CD4-positive, alpha-beta T cell (primary cell): ENCODE results near the gene PLD2. TPM values are rescaled to one million over a fixed set of nuclear protein-coding genes. Genes with fewer than 3 reads are reported as not detected.
"Not testable (repeated sequence)": the region's sequence is repeated elsewhere in the genome, so short reads cannot be mapped to it uniquely, and the experiment has no call there.

Experiments
- ATAC-seq: fragments of 200-7000 bp; cut with Tn5 transposase; one replicate; pipeline ENCODE4 v1.10.0; 2022; ENCODE audit warnings: mild to moderate bottlenecking; ENCODE audit not compliant: poor library complexity
- CTCF ChIA-PET: fragments of 350-600 bp; sonication (Branson Sonifier 250); formaldehyde crosslinking; loops from one replicate; lab custom pipeline; 2021; ENCODE audit warnings: antibody characterized with exemption, inconsistent platforms; lab: Charles Lee
- POLR2A ChIA-PET: fragments of 350-600 bp; sonication (Branson Sonifier 250); formaldehyde crosslinking; loops from one replicate; lab custom pipeline; 2021; ENCODE audit warnings: antibody characterized with exemption, inconsistent platforms; lab: Charles Lee
- DNase-seq, 14 experiments: peaks; one replicate each; pipeline ENCODE4 v3.0.0-alpha.2; 2013 to 2020; ENCODE audit warnings: mixed read lengths in 2 of 14
- H3K27ac ChIP-seq, 2 donors: one replicate each; pipeline versions ENCODE4 v1.5.1 to v1.7.0; 2013; ENCODE audit warnings: low read length in 2 of 2, low read depth in 1 of 2, mild to moderate bottlenecking in 1 of 2
- H3K27me3 ChIP-seq, 2 experiments: 1 replicate in 1 of 2; 2 replicates in 1 of 2; pipeline versions ENCODE4 v1.6.1 to v1.7.0; 2013; ENCODE audit warnings: low read length in 2 of 2, control low read depth in 1 of 2, mild to moderate bottlenecking in 1 of 2, moderate library complexity in 1 of 2; ENCODE audit not compliant: insufficient read depth in 2 of 2, control insufficient read depth in 1 of 2
- H3K36me3 ChIP-seq: one replicate; pipeline ENCODE4 v1.6.1; 2013; ENCODE audit warnings: low read length, control low read depth; ENCODE audit not compliant: insufficient read depth
- H3K4me1 ChIP-seq: one replicate; pipeline ENCODE4 v1.6.1; 2013; ENCODE audit warnings: low read length, control low read depth; ENCODE audit not compliant: insufficient read depth
- H3K4me3 ChIP-seq: one replicate; pipeline ENCODE4 v1.5.1; 2013; ENCODE audit warnings: mild to moderate bottlenecking, low read length, moderate library complexity
- H3K9me3 ChIP-seq, 2 experiments: 1 replicate in 1 of 2; 2 replicates in 1 of 2; pipeline versions ENCODE4 v1.6.1 to v1.7.0; 2013; ENCODE audit warnings: low read length in 2 of 2, mild to moderate bottlenecking in 2 of 2, control low read depth in 1 of 2, moderate library complexity in 1 of 2; ENCODE audit not compliant: control insufficient read depth in 1 of 2, insufficient read depth in 1 of 2
- H3K27ac Mint-ChIP-seq: one replicate; pipeline ENCODE4 v1.8.0; 2020; ENCODE audit warnings: mixed read lengths
- H3K27me3 Mint-ChIP-seq: one replicate; pipeline ENCODE4 v1.8.0; 2021; ENCODE audit warnings: mixed read lengths
- H3K36me3 Mint-ChIP-seq: one replicate; pipeline ENCODE4 v1.8.0; 2021; ENCODE audit warnings: low read depth, mixed read lengths
- H3K4me1 Mint-ChIP-seq: one replicate; pipeline ENCODE4 v1.8.0; 2021; ENCODE audit warnings: low read depth, mixed read lengths
- H3K4me3 Mint-ChIP-seq: one replicate; pipeline ENCODE4 v1.8.0; 2020; ENCODE audit warnings: mild to moderate bottlenecking, mixed read lengths
- H3K9me3 Mint-ChIP-seq: one replicate; pipeline ENCODE4 v1.8.0; 2020; ENCODE audit warnings: mixed read lengths
- CTCF ChIP-seq: fragments of 200-600 bp; IDR thresholded peaks from one replicate; pipeline ENCODE4 v1.8.0; 2022; ENCODE audit warnings: antibody characterized with exemption, mild to moderate bottlenecking
- intact Hi-C, 2 experiments: fragments of 100-400 bp; cut with DNase I in 1 of 2; cut with micrococcal nuclease in 1 of 2; formaldehyde crosslinking; loops; one replicate each; pipeline versions ENCODE4 v1.15.1 to v1.9.0; 2023 to 2025; cut with DNase I, micrococcal nuclease
- total RNA-seq, 174 experiments: library from RNA in 2 of 174; stranded (reverse) in 2 of 174; gene quantifications; one replicate each; pipeline ENCODE4 v1.2.3 and lab custom pipeline; 2021 to 2026

The PLD2 gene
- total RNA-seq, 2 experiments from 2014 or later = 10.2 to 10.7 TPM

- CTCF ChIA-PET = no interaction called here
- ATAC-seq = no peak
- H3K36me3 ChIP-seq = peaks cover 19% of the 10 kb centered on the region
- Mint-ChIP-seq H3K4me3 (no peak overlapping the region), H3K9me3 (peaks cover 4% of the 10 kb centered on the region), H3K27ac (peak overlapping the region; percentile 46), H3K27me3 (no peaks in the 10 kb centered on the region), H3K4me1 (peaks cover 54% of the 10 kb centered on the region), H3K36me3 (peaks cover 46% of the 10 kb centered on the region)
- no peak overlapping the region for H3K27ac ChIP-seq
- intact Hi-C loops = no loop called here
- no peaks in the 10 kb centered on the region for H3K27me3 ChIP-seq
- TF ChIP-seq CTCF = no peak
- H3K4me1 ChIP-seq = peaks cover 25% of the 10 kb centered on the region
- no peak for DNase-seq
- H3K9me3 ChIP-seq = peaks cover 0 to 5% of the 10 kb centered on the region in 2 experiments
- no peak overlapping the region for H3K4me3 ChIP-seq
- POLR2A ChIA-PET = no interaction called here
These were observed 47.2 kb downstream of the PLD2 start for GRCh38 chr17:4854111-4854681.

- POLR2A ChIA-PET = no interaction called here
- peaks cover 19% of the 10 kb centered on the region for H3K4me1 ChIP-seq
- H3K4me3 ChIP-seq = no peak overlapping the region
- H3K27me3 Mint-ChIP-seq = no peaks in the 10 kb centered on the region
- H3K9me3 Mint-ChIP-seq = peaks cover 4% of the 10 kb centered on the region
- TF ChIP-seq CTCF = no peak
- DNase-seq (no peak), ATAC-seq (no peak)
- H3K27me3 ChIP-seq = no peaks in the 10 kb centered on the region
- no peak overlapping the region for H3K27ac Mint-ChIP-seq
- H3K27ac ChIP-seq = no peak overlapping the region
- CTCF ChIA-PET = no interaction called here
- intact Hi-C loops = no loop called here
- H3K9me3 ChIP-seq = peaks cover 0 to 5% of the 10 kb centered on the region in 2 experiments
- peaks cover 38% of the 10 kb centered on the region for H3K36me3 ChIP-seq
- no peak overlapping the region for H3K4me3 Mint-ChIP-seq
- H3K4me1 Mint-ChIP-seq = peaks cover 41% of the 10 kb centered on the region
- H3K36me3 Mint-ChIP-seq = peaks cover 49% of the 10 kb centered on the region
These were observed 49.5 kb downstream of the PLD2 start for GRCh38 chr17:4856271-4856936.

GRCh38 chr17:4856937-4857314, 50.0 kb downstream of the PLD2 start:
- H3K27ac Mint-ChIP-seq = no peak overlapping the region
- ChIA-PET CTCF (no interaction called here), POLR2A (no interaction called here)
- peaks cover 51% of the 10 kb centered on the region for H3K36me3 Mint-ChIP-seq
- Histone ChIP-seq H3K4me1 (peaks cover 19% of the 10 kb centered on the region), H3K9me3 (peaks cover 0 to 5% of the 10 kb centered on the region in 2 experiments), H3K36me3 (peaks cover 35% of the 10 kb centered on the region), H3K27me3 (no peaks in the 10 kb centered on the region), H3K4me3 (no peak overlapping the region), H3K27ac (no peak overlapping the region)
- DNase-seq (no peak), ATAC-seq (no peak)
- no peaks in the 10 kb centered on the region for H3K27me3 Mint-ChIP-seq
- H3K4me3 Mint-ChIP-seq = no peak overlapping the region
- TF ChIP-seq CTCF = no peak
- H3K9me3 Mint-ChIP-seq = peaks cover 4% of the 10 kb centered on the region
- H3K4me1 Mint-ChIP-seq = peaks cover 40% of the 10 kb centered on the region
- intact Hi-C loops = no loop called here

GRCh38 chr17:4857347-4857746, 50.4 kb downstream of the PLD2 start:
- H3K27me3 Mint-ChIP-seq, H3K27ac Mint-ChIP-seq, intact Hi-C loops, H3K9me3 ChIP-seq, H3K4me3 ChIP-seq, H3K4me3 Mint-ChIP-seq, H3K27me3 ChIP-seq, DNase-seq, CTCF ChIA-PET, H3K9me3 Mint-ChIP-seq, ATAC-seq, H3K27ac ChIP-seq: not testable (repeated sequence)
- H3K4me1 Mint-ChIP-seq = peaks cover 38% of the 10 kb centered on the region
- POLR2A ChIA-PET = interaction anchor here (1.2 kb wide), 1 partner anchor 67 kb away, joined by 3 read pairs; no protein-coding TSS in a partner anchor
- peaks cover 49% of the 10 kb centered on the region for H3K36me3 Mint-ChIP-seq
- peaks cover 17% of the 10 kb centered on the region for H3K4me1 ChIP-seq
- peaks cover 38% of the 10 kb centered on the region for H3K36me3 ChIP-seq
